ENCODE measurements around the gene MRPL54. TPM values are rescaled to one million over a fixed set of nuclear protein-coding genes. Genes with fewer than 3 reads are reported as not detected.
A peak's percentile ranks its signal among the peaks of the same experiment; 100 is the strongest.

Gene MRPL54
- total RNA-seq, 3 donors from 2014 or later (not counting 1 experiment from before 2014, with no cell fraction given): 54.1 to 60.5 (median 55.5) TPM

- peak in 1 of 3 donors; percentile 11 for ATAC-seq
Observed at GRCh38 chr19:3770136-3770999, 7.9 kb downstream of the MRPL54 start.

GRCh38 chr19:3771000-3771905, 8.8 kb downstream of the MRPL54 start:
- intact Hi-C loops (cut with micrococcal nuclease): no loop called here
- H3K4me3 Mint-ChIP-seq: no peak overlapping the region
- no peak for TF ChIP-seq CTCF (IDR thresholded peaks at IDR 0.05)
- Histone ChIP-seq H3K4me1 (ENCODE audit: control insufficient read depth, insufficient read depth, low read length) (peaks cover 5% of the 10 kb centered on the region), H3K4me3 (ENCODE audit: low read length) (no peak overlapping the region), H3K9me3 (ENCODE audit: control insufficient read depth, insufficient read depth, low read length) (no peaks in the 10 kb centered on the region), H3K27me3 (ENCODE audit: control insufficient read depth, insufficient read depth, low read length) (no peaks in the 10 kb centered on the region), H3K36me3 (ENCODE audit: control insufficient read depth, insufficient read depth, low read length) (peaks cover 22% of the 10 kb centered on the region), H3K27ac (ENCODE audit: low read length) (no peak overlapping the region)
- H3K27ac Mint-ChIP-seq: no peak overlapping the region
- H3K4me1 Mint-ChIP-seq: peaks cover 0 to 23% of the 10 kb centered on the region in 2 donors
- ATAC-seq (no peak), DNase-seq (no peak)
- 92% methylated on average over 34 of the region's 35 CpGs for WGBS (ENCODE audit: insufficient coverage)
- no peaks in the 10 kb centered on the region for H3K27me3 Mint-ChIP-seq (ENCODE audit: low read depth in 2 of 2)
- no peaks in the 10 kb centered on the region for H3K9me3 Mint-ChIP-seq
- H3K36me3 Mint-ChIP-seq: no peaks in the 10 kb centered on the region

More at GRCh38 chr19:3770136-3770999, 7.9 kb downstream of the MRPL54 start:
- H3K36me3 Mint-ChIP-seq: no peaks in the 10 kb centered on the region
- H3K4me3 Mint-ChIP-seq: no peak overlapping the region
- intact Hi-C loops (cut with micrococcal nuclease): no loop called here
- Histone ChIP-seq H3K36me3 (ENCODE audit: control insufficient read depth, insufficient read depth, low read length) (peaks cover 24% of the 10 kb centered on the region), H3K9me3 (ENCODE audit: control insufficient read depth, insufficient read depth, low read length) (no peaks in the 10 kb centered on the region), H3K27me3 (ENCODE audit: control insufficient read depth, insufficient read depth, low read length) (no peaks in the 10 kb centered on the region), H3K4me3 (ENCODE audit: low read length) (no peak overlapping the region), H3K4me1 (ENCODE audit: control insufficient read depth, insufficient read depth, low read length) (no peaks in the 10 kb centered on the region), H3K27ac (ENCODE audit: low read length) (no peak overlapping the region)
- TF ChIP-seq CTCF (IDR thresholded peaks at IDR 0.05): no peak
- H3K27ac Mint-ChIP-seq: no peak overlapping the region
- H3K9me3 Mint-ChIP-seq: no peaks in the 10 kb centered on the region
- no peak for DNase-seq
- 95% methylated on average over 53 of the region's 53 CpGs for WGBS (ENCODE audit: insufficient coverage)
- no peaks in the 10 kb centered on the region for H3K27me3 Mint-ChIP-seq (ENCODE audit: low read depth in 2 of 2)
- H3K4me1 Mint-ChIP-seq: peaks cover 0 to 20% of the 10 kb centered on the region in 2 donors

- Mint-ChIP-seq H3K36me3 (no peaks in the 10 kb centered on the region), H3K9me3 (no peaks in the 10 kb centered on the region), H3K4me3 (no peak within 1 kb of the TSS), H3K27me3 (ENCODE audit: low read depth in 2 of 2) (no peaks in the 10 kb centered on the region), H3K4me1 (peaks cover 0 to 25% of the 10 kb centered on the region in 2 donors), H3K27ac (no peak within 1 kb of the TSS)
- H3K27ac ChIP-seq (ENCODE audit: low read length): no peak within 1 kb of the TSS
- no peak for DNase-seq
- whole genome bisulfite sequencing (ENCODE audit: insufficient coverage): 78% methylated on average over 22 of the region's 23 CpGs
- H3K36me3 ChIP-seq (ENCODE audit: control insufficient read depth, insufficient read depth, low read length): peaks cover 18% of the 10 kb centered on the region
- H3K9me3 ChIP-seq (ENCODE audit: control insufficient read depth, insufficient read depth, low read length): no peaks in the 10 kb centered on the region
- no peak for TF ChIP-seq CTCF (IDR thresholded peaks at IDR 0.05)
- no peak within 1 kb of the TSS for H3K4me3 ChIP-seq (ENCODE audit: low read length)
- peaks cover 5% of the 10 kb centered on the region for H3K4me1 ChIP-seq (ENCODE audit: control insufficient read depth, insufficient read depth, low read length)
- H3K27me3 ChIP-seq (ENCODE audit: control insufficient read depth, insufficient read depth, low read length): no peaks in the 10 kb centered on the region
- intact Hi-C loops (cut with micrococcal nuclease): no loop called here
- no peak for ATAC-seq
Observed at GRCh38 chr19:3771906-3772455, 9.5 kb downstream of the MRPL54 start, which contains the start of gene RAX2. RAX2 (minus strand) TSS chr19:3772228; CDS start chr19:3771742, 486 bp downstream.
